Measurements from ENCODE around the gene CLTCL1. TPM values are rescaled to one million over a fixed set of nuclear protein-coding genes. Genes with fewer than 3 reads are reported as not detected.

Gene CLTCL1
- total and polyA plus RNA-seq, 9 of the 15 experiments (the other 6 are each of a cell fraction or from before 2014, with no cell fraction given) = 1.1 to 11.7 (median 5.0) TPM

DNA sequence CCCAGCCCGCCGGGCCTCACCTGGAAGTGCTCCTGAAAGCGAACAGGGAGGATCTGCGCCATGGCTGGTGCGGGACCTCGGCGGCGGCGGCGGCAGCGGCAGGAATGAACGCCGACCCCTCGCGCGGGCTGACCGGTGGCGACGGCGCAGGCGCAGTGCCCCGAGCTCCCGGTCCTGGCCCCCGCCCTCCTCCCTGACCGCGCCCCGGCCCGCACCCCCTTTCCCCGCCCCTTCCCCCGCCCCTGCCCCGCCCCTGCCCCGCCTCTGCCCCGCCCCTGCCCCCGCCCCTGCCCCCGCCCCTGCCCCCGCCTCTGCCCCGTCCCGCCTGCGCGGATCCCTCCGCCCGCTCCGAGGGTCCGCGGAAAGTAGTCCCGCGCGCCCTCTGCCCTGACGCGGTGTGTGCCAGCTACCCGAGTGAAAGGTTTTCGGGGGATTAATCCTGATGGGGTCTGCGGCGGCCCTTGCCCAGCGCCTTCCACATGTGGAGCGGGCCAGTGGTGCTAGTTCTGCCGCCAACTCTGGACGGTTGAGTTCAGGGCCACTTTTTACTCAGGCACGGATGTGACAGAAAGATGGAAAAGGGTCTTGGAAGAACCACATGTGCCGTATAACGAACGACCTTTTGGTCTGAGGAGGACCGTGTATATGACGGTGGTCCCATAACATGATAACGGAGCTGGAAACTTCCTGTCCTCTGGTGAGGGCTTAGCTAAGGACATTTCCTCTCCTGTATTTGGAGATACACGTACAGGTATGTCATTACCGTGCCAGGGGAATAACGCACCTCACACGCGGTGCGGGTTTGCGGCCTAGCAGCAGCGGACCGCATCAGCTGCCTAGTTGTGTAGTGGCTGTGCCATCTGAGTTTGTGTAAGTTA is at the start of gene CLTCL1 (continued):
- TF ChIP-seq, protein P1, sequence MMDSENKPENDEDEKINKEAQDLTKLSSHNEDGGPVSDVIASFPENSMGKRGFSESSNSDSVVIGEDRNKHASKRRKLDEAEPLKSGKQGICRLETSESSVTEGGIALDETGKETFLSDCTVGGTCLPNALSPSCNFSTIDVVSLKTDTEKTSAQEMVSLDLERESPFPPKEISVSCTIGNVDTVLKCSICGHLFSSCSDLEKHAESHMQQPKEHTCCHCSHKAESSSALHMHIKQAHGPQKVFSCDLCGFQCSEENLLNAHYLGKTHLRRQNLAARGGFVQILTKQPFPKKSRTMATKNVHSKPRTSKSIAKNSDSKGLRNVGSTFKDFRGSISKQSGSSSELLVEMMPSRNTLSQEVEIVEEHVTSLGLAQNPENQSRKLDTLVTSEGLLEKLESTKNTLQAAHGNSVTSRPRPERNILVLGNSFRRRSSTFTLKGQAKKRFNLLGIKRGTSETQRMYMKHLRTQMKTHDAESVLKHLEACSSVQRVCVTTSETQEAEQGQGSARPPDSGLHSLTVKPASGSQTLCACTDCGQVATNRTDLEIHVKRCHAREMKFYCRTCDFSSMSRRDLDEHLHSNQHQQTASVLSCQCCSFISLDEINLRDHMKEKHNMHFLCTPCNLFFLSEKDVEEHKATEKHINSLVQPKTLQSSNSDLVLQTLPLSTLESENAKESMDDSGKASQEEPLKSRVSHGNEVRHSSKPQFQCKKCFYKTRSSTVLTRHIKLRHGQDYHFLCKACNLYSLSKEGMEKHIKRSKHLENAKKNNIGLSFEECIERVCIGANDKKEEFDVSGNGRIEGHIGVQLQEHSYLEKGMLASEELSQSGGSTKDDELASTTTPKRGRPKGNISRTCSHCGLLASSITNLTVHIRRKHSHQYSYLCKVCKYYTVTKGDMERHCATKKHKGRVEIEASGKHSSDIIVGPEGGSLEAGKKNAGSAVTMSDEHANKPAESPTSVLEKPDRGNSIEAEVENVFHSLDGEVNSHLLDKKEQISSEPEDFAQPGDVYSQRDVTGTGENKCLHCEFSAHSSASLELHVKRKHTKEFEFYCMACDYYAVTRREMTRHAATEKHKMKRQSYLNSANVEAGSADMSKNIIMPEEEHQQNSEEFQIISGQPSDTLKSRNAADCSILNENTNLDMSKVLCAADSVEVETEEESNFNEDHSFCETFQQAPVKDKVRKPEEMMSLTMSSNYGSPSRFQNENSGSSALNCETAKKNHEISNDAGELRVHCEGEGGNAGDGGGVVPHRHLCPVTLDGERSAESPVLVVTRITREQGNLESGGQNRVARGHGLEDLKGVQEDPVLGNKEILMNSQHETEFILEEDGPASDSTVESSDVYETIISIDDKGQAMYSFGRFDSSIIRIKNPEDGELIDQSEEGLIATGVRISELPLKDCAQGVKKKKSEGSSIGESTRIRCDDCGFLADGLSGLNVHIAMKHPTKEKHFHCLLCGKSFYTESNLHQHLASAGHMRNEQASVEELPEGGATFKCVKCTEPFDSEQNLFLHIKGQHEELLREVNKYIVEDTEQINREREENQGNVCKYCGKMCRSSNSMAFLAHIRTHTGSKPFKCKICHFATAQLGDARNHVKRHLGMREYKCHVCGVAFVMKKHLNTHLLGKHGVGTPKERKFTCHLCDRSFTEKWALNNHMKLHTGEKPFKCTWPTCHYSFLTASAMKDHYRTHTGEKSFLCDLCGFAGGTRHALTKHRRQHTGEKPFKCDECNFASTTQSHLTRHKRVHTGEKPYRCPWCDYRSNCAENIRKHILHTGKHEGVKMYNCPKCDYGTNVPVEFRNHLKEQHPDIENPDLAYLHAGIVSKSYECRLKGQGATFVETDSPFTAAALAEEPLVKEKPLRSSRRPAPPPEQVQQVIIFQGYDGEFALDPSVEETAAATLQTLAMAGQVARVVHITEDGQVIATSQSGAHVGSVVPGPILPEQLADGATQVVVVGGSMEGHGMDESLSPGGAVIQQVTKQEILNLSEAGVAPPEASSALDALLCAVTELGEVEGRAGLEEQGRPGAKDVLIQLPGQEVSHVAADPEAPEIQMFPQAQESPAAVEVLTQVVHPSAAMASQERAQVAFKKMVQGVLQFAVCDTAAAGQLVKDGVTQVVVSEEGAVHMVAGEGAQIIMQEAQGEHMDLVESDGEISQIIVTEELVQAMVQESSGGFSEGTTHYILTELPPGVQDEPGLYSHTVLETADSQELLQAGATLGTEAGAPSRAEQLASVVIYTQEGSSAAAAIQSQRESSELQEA (IDR thresholded peaks at IDR 0.05; ENCODE audit: low read depth) = no peak
- TF ChIP-seq NUFIP1 (IDR thresholded peaks at IDR 0.05; ENCODE audit: partially characterized antibody) = peak; percentile 66
- 0 out of 2 replicates have a peak, but pooled peaks have one; percentile 31 for TF ChIP-seq CBFA2T3 (IDR thresholded peaks at IDR 0.05)
- TF ChIP-seq, protein P2, sequence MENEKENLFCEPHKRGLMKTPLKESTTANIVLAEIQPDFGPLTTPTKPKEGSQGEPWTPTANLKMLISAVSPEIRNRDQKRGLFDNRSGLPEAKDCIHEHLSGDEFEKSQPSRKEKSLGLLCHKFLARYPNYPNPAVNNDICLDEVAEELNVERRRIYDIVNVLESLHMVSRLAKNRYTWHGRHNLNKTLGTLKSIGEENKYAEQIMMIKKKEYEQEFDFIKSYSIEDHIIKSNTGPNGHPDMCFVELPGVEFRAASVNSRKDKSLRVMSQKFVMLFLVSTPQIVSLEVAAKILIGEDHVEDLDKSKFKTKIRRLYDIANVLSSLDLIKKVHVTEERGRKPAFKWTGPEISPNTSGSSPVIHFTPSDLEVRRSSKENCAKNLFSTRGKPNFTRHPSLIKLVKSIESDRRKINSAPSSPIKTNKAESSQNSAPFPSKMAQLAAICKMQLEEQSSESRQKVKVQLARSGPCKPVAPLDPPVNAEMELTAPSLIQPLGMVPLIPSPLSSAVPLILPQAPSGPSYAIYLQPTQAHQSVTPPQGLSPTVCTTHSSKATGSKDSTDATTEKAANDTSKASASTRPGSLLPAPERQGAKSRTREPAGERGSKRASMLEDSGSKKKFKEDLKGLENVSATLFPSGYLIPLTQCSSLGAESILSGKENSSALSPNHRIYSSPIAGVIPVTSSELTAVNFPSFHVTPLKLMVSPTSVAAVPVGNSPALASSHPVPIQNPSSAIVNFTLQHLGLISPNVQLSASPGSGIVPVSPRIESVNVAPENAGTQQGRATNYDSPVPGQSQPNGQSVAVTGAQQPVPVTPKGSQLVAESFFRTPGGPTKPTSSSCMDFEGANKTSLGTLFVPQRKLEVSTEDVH (IDR thresholded peaks at IDR 0.05; ENCODE audit: low read depth, partially characterized antibody) = peak; percentile 85
- TF ChIP-seq, protein P3, sequence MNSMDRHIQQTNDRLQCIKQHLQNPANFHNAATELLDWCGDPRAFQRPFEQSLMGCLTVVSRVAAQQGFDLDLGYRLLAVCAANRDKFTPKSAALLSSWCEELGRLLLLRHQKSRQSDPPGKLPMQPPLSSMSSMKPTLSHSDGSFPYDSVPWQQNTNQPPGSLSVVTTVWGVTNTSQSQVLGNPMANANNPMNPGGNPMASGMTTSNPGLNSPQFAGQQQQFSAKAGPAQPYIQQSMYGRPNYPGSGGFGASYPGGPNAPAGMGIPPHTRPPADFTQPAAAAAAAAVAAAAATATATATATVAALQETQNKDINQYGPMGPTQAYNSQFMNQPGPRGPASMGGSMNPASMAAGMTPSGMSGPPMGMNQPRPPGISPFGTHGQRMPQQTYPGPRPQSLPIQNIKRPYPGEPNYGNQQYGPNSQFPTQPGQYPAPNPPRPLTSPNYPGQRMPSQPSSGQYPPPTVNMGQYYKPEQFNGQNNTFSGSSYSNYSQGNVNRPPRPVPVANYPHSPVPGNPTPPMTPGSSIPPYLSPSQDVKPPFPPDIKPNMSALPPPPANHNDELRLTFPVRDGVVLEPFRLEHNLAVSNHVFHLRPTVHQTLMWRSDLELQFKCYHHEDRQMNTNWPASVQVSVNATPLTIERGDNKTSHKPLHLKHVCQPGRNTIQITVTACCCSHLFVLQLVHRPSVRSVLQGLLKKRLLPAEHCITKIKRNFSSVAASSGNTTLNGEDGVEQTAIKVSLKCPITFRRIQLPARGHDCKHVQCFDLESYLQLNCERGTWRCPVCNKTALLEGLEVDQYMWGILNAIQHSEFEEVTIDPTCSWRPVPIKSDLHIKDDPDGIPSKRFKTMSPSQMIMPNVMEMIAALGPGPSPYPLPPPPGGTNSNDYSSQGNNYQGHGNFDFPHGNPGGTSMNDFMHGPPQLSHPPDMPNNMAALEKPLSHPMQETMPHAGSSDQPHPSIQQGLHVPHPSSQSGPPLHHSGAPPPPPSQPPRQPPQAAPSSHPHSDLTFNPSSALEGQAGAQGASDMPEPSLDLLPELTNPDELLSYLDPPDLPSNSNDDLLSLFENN (IDR thresholded peaks at IDR 0.05; ENCODE audit: low read depth in 2 of 2, low read length in 2 of 2) = peak in 1 of 2 experiments; percentile 17; a peak in 1 of 4 replicates
- TF ChIP-seq, protein P4, sequence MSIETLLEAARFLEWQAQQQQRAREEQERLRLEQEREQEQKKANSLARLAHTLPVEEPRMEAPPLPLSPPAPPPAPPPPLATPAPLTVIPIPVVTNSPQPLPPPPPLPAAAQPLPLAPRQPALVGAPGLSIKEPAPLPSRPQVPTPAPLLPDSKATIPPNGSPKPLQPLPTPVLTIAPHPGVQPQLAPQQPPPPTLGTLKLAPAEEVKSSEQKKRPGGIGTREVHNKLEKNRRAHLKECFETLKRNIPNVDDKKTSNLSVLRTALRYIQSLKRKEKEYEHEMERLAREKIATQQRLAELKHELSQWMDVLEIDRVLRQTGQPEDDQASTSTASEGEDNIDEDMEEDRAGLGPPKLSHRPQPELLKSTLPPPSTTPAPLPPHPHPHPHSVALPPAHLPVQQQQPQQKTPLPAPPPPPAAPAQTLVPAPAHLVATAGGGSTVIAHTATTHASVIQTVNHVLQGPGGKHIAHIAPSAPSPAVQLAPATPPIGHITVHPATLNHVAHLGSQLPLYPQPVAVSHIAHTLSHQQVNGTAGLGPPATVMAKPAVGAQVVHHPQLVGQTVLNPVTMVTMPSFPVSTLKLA (conservative IDR thresholded peaks at IDR 0.05) = peak; percentile 87 to 88
- TF ChIP-seq HDAC8 (tag; IDR thresholded peaks at IDR 0.05) = peak; percentile 61
- TF ChIP-seq CHD2 (IDR thresholded peaks at IDR 0.05; ENCODE audit: low read depth, low read length) = peak; percentile 91
